GM23248 (cell line): ENCODE data around the gene ZNF358. TPM values are rescaled to one million over a fixed set of nuclear protein-coding genes. Genes with fewer than 3 reads are reported as not detected.
A peak's percentile ranks its signal among the peaks of the same experiment; 100 is the strongest.

Experiments used
- DNase-seq: peaks from one replicate; pipeline ENCODE4 v3.0.0-alpha.2; 2015
- H2AFZ ChIP-seq: fragments of 200-600 bp; sonication (generic); 2 replicates; pipeline ENCODE4 v1.6.1; 2016; ENCODE audit warnings: antibody characterized with exemption
- H3F3A ChIP-seq: fragments of 200-600 bp; sonication (generic); 2 replicates; pipeline ENCODE4 v1.6.1; 2016; ENCODE audit warnings: mild to moderate bottlenecking, antibody characterized with exemption, mixed run types; ENCODE audit not compliant: insufficient read depth
- H3K27ac ChIP-seq: fragments of 200-600 bp; sonication (generic); 2 replicates; pipeline ENCODE4 v1.5.1; 2016; ENCODE audit warnings: mild to moderate bottlenecking
- H3K27me3 ChIP-seq: fragments of 200-600 bp; sonication (generic); replicated peaks from 2 replicates; pipeline ENCODE4 v1.6.1; 2016; ENCODE audit warnings: mild to moderate bottlenecking; ENCODE audit not compliant: insufficient read depth
- H3K36me3 ChIP-seq: fragments of 200-600 bp; sonication (generic); 2 replicates; pipeline ENCODE4 v1.6.1; 2016; ENCODE audit warnings: low read depth, mild to moderate bottlenecking
- H3K4me1 ChIP-seq: fragments of 200-600 bp; sonication (generic); 2 replicates; pipeline ENCODE4 v1.6.1; 2016; ENCODE audit warnings: mild to moderate bottlenecking; ENCODE audit not compliant: insufficient read depth
- H3K4me2 ChIP-seq: fragments of 200-600 bp; sonication (generic); one replicate; pipeline ENCODE4 v1.6.1; 2016; ENCODE audit warnings: mild to moderate bottlenecking; ENCODE audit not compliant: unreplicated experiment
- H3K4me3 ChIP-seq: fragments of 200-600 bp; sonication (generic); 2 replicates; pipeline ENCODE4 v1.5.1; 2016; ENCODE audit warnings: mild to moderate bottlenecking
- H3K79me2 ChIP-seq: fragments of 200-600 bp; sonication (generic); 2 replicates; pipeline ENCODE4 v1.6.1; 2016; ENCODE audit warnings: mild to moderate bottlenecking; ENCODE audit not compliant: insufficient read depth
- H3K9ac ChIP-seq: fragments of 200-600 bp; sonication (generic); 2 replicates; pipeline ENCODE4 v1.6.1; 2016; ENCODE audit warnings: mild to moderate bottlenecking
- H3K9me2 ChIP-seq: fragments of 200-600 bp; sonication (generic); 2 replicates; pipeline ENCODE4 v1.6.1; 2016; ENCODE audit warnings: mixed run types, mild to moderate bottlenecking, moderate library complexity; ENCODE audit not compliant: insufficient read depth
- H3K9me3 ChIP-seq: fragments of 200-600 bp; sonication (generic); one replicate; pipeline ENCODE4 v1.6.1; 2017; ENCODE audit warnings: low read depth
- H4K20me1 ChIP-seq: fragments of 200-600 bp; sonication (generic); 2 replicates; pipeline ENCODE4 v1.6.0; 2016; ENCODE audit not compliant: insufficient read depth
- EZH2 ChIP-seq: fragments of 200-600 bp; sonication (generic); IDR thresholded peaks from 2 replicates; pipeline ENCODE4 v1.6.1; 2018; ENCODE audit warnings: antibody characterized with exemption, mild to moderate bottlenecking; ENCODE audit not compliant: insufficient read depth, poor library complexity, severe bottlenecking
- EZH2phosphoT487 ChIP-seq: fragments of 200-600 bp; sonication (generic); IDR thresholded peaks from 2 replicates; pipeline ENCODE4 v1.6.1; 2018; ENCODE audit warnings: antibody characterized with exemption, moderate library complexity, mild to moderate bottlenecking, low read depth; ENCODE audit not compliant: insufficient read depth
- WGBS, 2 experiments: methylation state at CpG; one replicate each; pipeline ENCODE4 v1.1.6; 2015 to 2017; ENCODE audit warnings: low lambda C conversion rate in 2 of 2, low coverage in 1 of 2; ENCODE audit errors: missing lambda C conversion rate in 2 of 2; 5-methylcytosine and 5-hydroxymethylcytosine counted together
- in situ Hi-C: fragments of 300-500 bp; cut with MboI; formaldehyde crosslinking; loops from 2 replicates; pipeline ENCODE4 v1.15.0; 2020
- polyA plus RNA-seq: library from polyadenylated mRNA; unstranded; fragments of >200 nt; fragmentation: Nextera tagmentation; extraction: Ambion mirVana; gene quantifications from 2 replicates; pipeline ENCODE4 v1.2.1, GENCODE V29; 2016
- total RNA-seq: library from RNA; depleted of rRNA; stranded (reverse); fragments of >200 nt; shearing (Covaris generic); gene quantifications from 2 replicates; pipeline ENCODE4 v1.2.3, GENCODE V29; 2014

ZNF358 gene
- total and polyA plus RNA-seq, 2 experiments from 2014 or later, result 12.0 to 56.3 TPM

DNA sequence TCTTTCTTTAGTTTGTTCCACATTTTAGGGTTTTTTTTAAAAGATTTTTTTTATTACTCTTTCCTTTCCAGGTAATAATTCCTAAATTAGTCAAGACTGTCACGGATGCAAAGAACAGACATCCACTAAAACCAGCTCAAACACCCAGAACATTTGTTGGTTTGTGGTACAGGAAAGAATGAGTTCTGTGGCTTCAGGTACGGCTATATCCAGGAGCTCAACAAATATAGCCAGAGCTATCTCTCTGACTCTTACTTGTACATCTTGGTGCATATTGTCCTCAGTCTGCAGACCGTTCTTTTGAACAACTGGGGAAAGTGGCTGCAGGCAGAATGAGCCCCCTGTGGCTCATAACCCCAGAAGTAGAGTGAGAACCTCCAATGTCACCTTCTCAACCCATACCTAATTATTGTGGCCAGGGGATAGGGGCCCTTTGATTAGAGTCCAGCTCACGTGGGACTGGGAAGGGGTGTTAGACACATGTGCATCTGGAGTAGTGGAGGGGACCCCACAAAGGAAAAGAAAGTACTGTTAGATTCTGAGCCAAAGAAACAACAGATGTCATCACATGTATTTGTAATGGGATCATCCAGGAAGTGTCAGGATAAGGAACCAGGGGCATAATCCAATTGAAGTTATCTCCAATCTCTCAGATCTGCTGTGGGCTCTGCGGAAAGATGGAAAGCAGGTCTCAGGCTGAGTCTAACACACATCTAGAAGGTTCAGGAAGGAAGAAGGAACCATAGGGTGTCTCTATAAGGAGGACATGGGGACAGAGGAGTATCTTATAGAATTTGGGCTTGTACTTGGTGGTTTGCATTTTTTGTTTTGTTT lies 1.9 kb upstream of the ZNF358 start:
- peaks cover 8% of the 10 kb centered on the region; the same call in 1 of the 2 replicates for H3K79me2 ChIP-seq
- no peak overlapping the region for H2AFZ ChIP-seq
- DNase-seq, result no peak
- in situ Hi-C loops, result no loop called here
- H3F3A ChIP-seq, result no peaks in the 10 kb centered on the region
- H3K4me3 ChIP-seq, result no peak overlapping the region
- no peaks in the 10 kb centered on the region for H3K9me3 ChIP-seq
- TF ChIP-seq EZH2phosphoT487, result no peak
- TF ChIP-seq EZH2, result no peak
- H3K27ac ChIP-seq, result no peak overlapping the region
- H3K36me3 ChIP-seq, result no peaks in the 10 kb centered on the region
- H3K9ac ChIP-seq, result no peak overlapping the region
- H4K20me1 ChIP-seq, result no peaks in the 10 kb centered on the region
- no peak overlapping the region for H3K4me2 ChIP-seq
- WGBS, 2 experiments, result 56 to 63% methylated on average over 5 of the region's 5 CpGs
- peaks cover 6% of the 10 kb centered on the region for H3K4me1 ChIP-seq
- no peaks in the 10 kb centered on the region for H3K27me3 ChIP-seq
- H3K9me2 ChIP-seq, result no peaks in the 10 kb centered on the region

DNA sequence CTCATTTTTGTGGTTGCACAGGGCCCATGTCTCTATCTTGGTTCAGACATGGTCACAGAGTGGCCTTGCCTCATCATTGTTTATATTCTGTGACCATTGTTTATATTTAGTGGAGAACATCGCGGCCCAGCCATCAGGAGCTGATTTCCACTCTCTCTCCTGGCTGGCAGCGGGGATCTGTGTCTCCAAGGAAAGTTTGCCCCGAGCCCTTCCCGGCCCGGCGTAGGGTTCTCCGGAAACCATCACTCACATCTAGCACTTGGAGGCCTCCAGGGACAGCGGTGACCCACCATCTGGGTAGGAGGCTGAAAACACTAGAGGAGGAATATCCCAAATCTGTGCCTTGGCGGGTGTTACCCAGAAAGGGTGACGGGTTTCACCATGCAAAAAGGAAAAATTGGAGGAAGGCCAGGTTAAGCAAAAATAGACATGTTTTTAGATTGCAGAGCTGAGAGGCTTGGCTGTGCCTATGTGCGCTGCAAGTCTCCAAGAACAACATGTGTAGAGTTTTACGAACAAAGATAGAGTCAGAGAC lies 726 bp upstream of the ZNF358 start:
- Histone ChIP-seq H3K9ac (peak overlapping the region; percentile 90), H3K4me2 (peak overlapping the region; percentile 99), H3K27ac (no peak overlapping the region), H3K79me2 (peaks cover 8% of the 10 kb centered on the region; the same call in 1 of the 2 replicates), H3K4me1 (peaks cover 6% of the 10 kb centered on the region), H3F3A (no peaks in the 10 kb centered on the region), H3K9me2 (no peaks in the 10 kb centered on the region), H3K4me3 (peak overlapping the region; percentile 75; the same call in 1 of the 2 replicates), H3K27me3 (no peaks in the 10 kb centered on the region), H3K9me3 (no peaks in the 10 kb centered on the region), H4K20me1 (no peaks in the 10 kb centered on the region), H3K36me3 (no peaks in the 10 kb centered on the region), H2AFZ (peak overlapping the region; percentile 100)
- WGBS, 2 experiments, result 67% methylated on average over 13 of the region's 13 CpGs
- DNase-seq, result no peak
- TF ChIP-seq EZH2phosphoT487 (no peak), EZH2 (no peak)
- in situ Hi-C loops, result no loop called here

- 0 to 3% methylated on average over 4 to 19 of the region's 28 CpGs for WGBS, 2 experiments
Measured at GRCh38 chr19:7516333-7516732, 430 bp downstream of the ZNF358 start.

GRCh38 chr19:7516878-7517277 lies 975 bp downstream of the ZNF358 start:
- Histone ChIP-seq H2AFZ (peak overlapping the region; percentile 64; the same call in 1 of the 2 replicates), H3F3A (no peaks in the 10 kb centered on the region; the same call in 1 of the 2 replicates), H3K4me1 (peaks cover 6% of the 10 kb centered on the region), H3K79me2 (peaks cover 8% of the 10 kb centered on the region; the same call in 1 of the 2 replicates), H3K4me2 (peak overlapping the region; percentile 80), H4K20me1 (no peaks in the 10 kb centered on the region), H3K9me3 (no peaks in the 10 kb centered on the region), H3K9me2 (no peaks in the 10 kb centered on the region), H3K9ac (peak overlapping the region; percentile 95), H3K27me3 (no peaks in the 10 kb centered on the region), H3K4me3 (peak overlapping the region; percentile 80), H3K27ac (no peak overlapping the region), H3K36me3 (no peaks in the 10 kb centered on the region)
- no peak for TF ChIP-seq EZH2
- no peak for TF ChIP-seq EZH2phosphoT487
- WGBS, 2 experiments, result 6 to 16% methylated on average over 4 of the region's 4 CpGs
- in situ Hi-C loops, result no loop called here
- peak; percentile 27 for DNase-seq

More at GRCh38 chr19:7516333-7516732, 430 bp downstream of the ZNF358 start:
- peak overlapping the region; percentile 95 for H3K9ac ChIP-seq
- DNase-seq, result peak; percentile 34
- no peak overlapping the region for H3K27ac ChIP-seq
- in situ Hi-C loops, result no loop called here
- H3F3A ChIP-seq, result no peaks in the 10 kb centered on the region; the same call in 1 of the 2 replicates
- TF ChIP-seq EZH2phosphoT487 (no peak), EZH2 (no peak)
- H3K36me3 ChIP-seq, result no peaks in the 10 kb centered on the region
- H3K79me2 ChIP-seq, result peaks cover 8% of the 10 kb centered on the region; the same call in 1 of the 2 replicates
- peaks cover 6% of the 10 kb centered on the region for H3K4me1 ChIP-seq
- H3K9me2 ChIP-seq, result no peaks in the 10 kb centered on the region
- peak overlapping the region; percentile 80 for H3K4me2 ChIP-seq
- H3K9me3 ChIP-seq, result no peaks in the 10 kb centered on the region
- H3K27me3 ChIP-seq, result no peaks in the 10 kb centered on the region
- H3K4me3 ChIP-seq, result peak overlapping the region; percentile 80
- H4K20me1 ChIP-seq, result no peaks in the 10 kb centered on the region
- peak overlapping the region; percentile 64; the same call in 1 of the 2 replicates for H2AFZ ChIP-seq
